ENCODE data around the gene KCNMB2. TPM values are rescaled to one million over a fixed set of nuclear protein-coding genes. Genes with fewer than 3 reads are reported as not detected.

KCNMB2 gene
- polyA plus RNA-seq, 1 donor (not counting 4 experiments of a cell fraction or from before 2014, with no cell fraction given): not detected

DNA sequence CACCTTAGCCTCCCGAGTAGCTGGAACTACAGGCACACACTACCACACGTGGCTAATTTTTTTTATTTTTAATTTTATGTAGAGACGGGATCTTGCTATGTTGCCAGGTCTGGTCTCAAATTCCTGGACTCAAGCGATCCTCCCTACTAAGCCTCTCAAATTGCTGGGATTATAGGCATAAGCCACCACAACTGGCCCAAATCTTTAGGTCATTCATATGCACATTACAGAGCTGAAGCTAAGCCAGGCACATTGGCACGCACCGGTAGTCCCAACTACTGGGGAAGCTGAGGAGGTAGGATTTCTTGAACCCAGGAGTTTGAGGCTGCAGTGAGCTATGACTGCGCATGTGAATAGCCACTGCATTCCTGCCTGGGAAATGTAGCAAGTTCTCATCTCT, 269.5 kb downstream of the KCNMB2 start:
- Histone ChIP-seq H2AFZ (ENCODE audit: control insufficient read depth, low read length) (no peak overlapping the region), H3K27me3 (ENCODE audit: control insufficient read depth, extremely low read depth, insufficient read depth, low read length) (no peaks in the 10 kb centered on the region), H3K79me2 (ENCODE audit: control insufficient read depth, insufficient read depth, low read length) (no peaks in the 10 kb centered on the region), H3K4me2 (ENCODE audit: control insufficient read depth, extremely low read depth, insufficient read depth, low read depth, low read length) (no peak overlapping the region), H4K20me1 (ENCODE audit: control insufficient read depth, extremely low read depth, insufficient read depth, low read length) (no peaks in the 10 kb centered on the region), H3K4me1 (ENCODE audit: control insufficient read depth, extremely low read depth, insufficient read depth, low read length) (no peaks in the 10 kb centered on the region), H3K9me1 (ENCODE audit: control insufficient read depth, extremely low read depth, insufficient read depth, low read length) (no peaks in the 10 kb centered on the region), H3K36me3 (ENCODE audit: control insufficient read depth in 2 of 2, extremely low read depth in 1 of 2, insufficient read depth in 2 of 2, low read length in 2 of 2) (no peaks in the 10 kb centered on the region), H3K9me3 (ENCODE audit: control insufficient read depth, low read depth, low read length) (no peaks in the 10 kb centered on the region), H3K27ac (ENCODE audit: control insufficient read depth, insufficient read depth, low read length) (no peak overlapping the region), H3K4me3 (ENCODE audit: control insufficient read depth in 2 of 3, extremely low read depth in 1 of 3, insufficient read depth in 2 of 3, low read depth in 1 of 3, low read length in 3 of 3) (no peak overlapping the region), H3K9ac (ENCODE audit: control insufficient read depth, extremely low read depth, insufficient read depth, low read length) (no peak overlapping the region)
- no peak for TF ChIP-seq EZH2 (IDR thresholded peaks at IDR 0.05; ENCODE audit: low read length)
- TF ChIP-seq, protein P1, sequence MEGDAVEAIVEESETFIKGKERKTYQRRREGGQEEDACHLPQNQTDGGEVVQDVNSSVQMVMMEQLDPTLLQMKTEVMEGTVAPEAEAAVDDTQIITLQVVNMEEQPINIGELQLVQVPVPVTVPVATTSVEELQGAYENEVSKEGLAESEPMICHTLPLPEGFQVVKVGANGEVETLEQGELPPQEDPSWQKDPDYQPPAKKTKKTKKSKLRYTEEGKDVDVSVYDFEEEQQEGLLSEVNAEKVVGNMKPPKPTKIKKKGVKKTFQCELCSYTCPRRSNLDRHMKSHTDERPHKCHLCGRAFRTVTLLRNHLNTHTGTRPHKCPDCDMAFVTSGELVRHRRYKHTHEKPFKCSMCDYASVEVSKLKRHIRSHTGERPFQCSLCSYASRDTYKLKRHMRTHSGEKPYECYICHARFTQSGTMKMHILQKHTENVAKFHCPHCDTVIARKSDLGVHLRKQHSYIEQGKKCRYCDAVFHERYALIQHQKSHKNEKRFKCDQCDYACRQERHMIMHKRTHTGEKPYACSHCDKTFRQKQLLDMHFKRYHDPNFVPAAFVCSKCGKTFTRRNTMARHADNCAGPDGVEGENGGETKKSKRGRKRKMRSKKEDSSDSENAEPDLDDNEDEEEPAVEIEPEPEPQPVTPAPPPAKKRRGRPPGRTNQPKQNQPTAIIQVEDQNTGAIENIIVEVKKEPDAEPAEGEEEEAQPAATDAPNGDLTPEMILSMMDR (optimal IDR thresholded peaks at IDR 0.05 in 1 of 3, IDR thresholded peaks at IDR 0.05 in 1 of 3, conservative IDR thresholded peaks at IDR 0.05 in 1 of 3; ENCODE audit: extremely low read depth in 1 of 3, insufficient read depth in 2 of 3, low read length in 3 of 3): no peak
- DNase-seq (ENCODE audit: low read depth, low spot score): no peak
- no peak for FAIRE-seq
- dilution Hi-C loops (cut with MboI; ENCODE audit: extremely low pct_ligation_motif_present, low sequenced_read_pairs): no loop called here

DNA sequence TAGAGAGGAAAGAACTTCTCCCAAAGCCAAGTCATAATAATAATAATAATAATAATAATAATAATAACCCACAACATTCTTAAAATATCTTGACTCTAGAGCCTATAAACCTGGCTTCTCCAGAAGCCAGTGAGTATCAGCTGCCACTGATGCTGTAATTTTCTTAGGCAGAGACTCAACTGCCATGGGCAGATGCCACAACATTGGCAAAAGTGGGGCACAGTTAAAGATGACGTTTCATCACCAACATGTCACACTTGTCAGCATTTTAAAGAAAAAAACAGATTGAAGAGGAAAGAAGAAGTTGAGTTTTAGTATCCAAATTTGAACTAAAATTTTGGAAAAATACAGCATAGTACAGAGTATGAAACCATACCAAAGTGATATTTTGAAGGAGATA, 270.4 kb downstream of the KCNMB2 start:
- no peaks in the 10 kb centered on the region for H3K27me3 ChIP-seq (ENCODE audit: control insufficient read depth, extremely low read depth, insufficient read depth, low read length)
- H3K79me2 ChIP-seq (ENCODE audit: control insufficient read depth, insufficient read depth, low read length): no peaks in the 10 kb centered on the region
- H3K4me1 ChIP-seq (ENCODE audit: control insufficient read depth, extremely low read depth, insufficient read depth, low read length): no peaks in the 10 kb centered on the region
- no peaks in the 10 kb centered on the region for H4K20me1 ChIP-seq (ENCODE audit: control insufficient read depth, extremely low read depth, insufficient read depth, low read length)
- no peak overlapping the region for H3K4me3 ChIP-seq (ENCODE audit: control insufficient read depth in 2 of 3, extremely low read depth in 1 of 3, insufficient read depth in 2 of 3, low read depth in 1 of 3, low read length in 3 of 3)
- no peaks in the 10 kb centered on the region for H3K9me1 ChIP-seq (ENCODE audit: control insufficient read depth, extremely low read depth, insufficient read depth, low read length)
- H3K9me3 ChIP-seq (ENCODE audit: control insufficient read depth, low read depth, low read length): no peaks in the 10 kb centered on the region
- no peaks in the 10 kb centered on the region for H3K36me3 ChIP-seq (ENCODE audit: control insufficient read depth in 2 of 2, extremely low read depth in 1 of 2, insufficient read depth in 2 of 2, low read length in 2 of 2)
- H2AFZ ChIP-seq (ENCODE audit: control insufficient read depth, low read length): no peak overlapping the region
- FAIRE-seq: no peak
- no peak overlapping the region for H3K9ac ChIP-seq (ENCODE audit: control insufficient read depth, extremely low read depth, insufficient read depth, low read length)
- no peak for TF ChIP-seq EZH2 (IDR thresholded peaks at IDR 0.05; ENCODE audit: low read length)
- TF ChIP-seq, protein P1 (optimal IDR thresholded peaks at IDR 0.05 in 1 of 3, IDR thresholded peaks at IDR 0.05 in 1 of 3, conservative IDR thresholded peaks at IDR 0.05 in 1 of 3; ENCODE audit: extremely low read depth in 1 of 3, insufficient read depth in 2 of 3, low read length in 3 of 3): no peak
- no peak overlapping the region for H3K27ac ChIP-seq (ENCODE audit: control insufficient read depth, insufficient read depth, low read length)
- no peak overlapping the region for H3K4me2 ChIP-seq (ENCODE audit: control insufficient read depth, extremely low read depth, insufficient read depth, low read depth, low read length)
- dilution Hi-C loops (cut with MboI; ENCODE audit: extremely low pct_ligation_motif_present, low sequenced_read_pairs): no loop called here
- no peak for DNase-seq (ENCODE audit: low read depth, low spot score)

Measured in keratinocyte (primary cell).